ENCODE measurements around the gene GLDN.

Gene GLDN

GRCh38 chr15:51359981-51360380 is 18.5 kb downstream of the GLDN start:
- H3K36me3 ChIP-seq: no peaks in the 10 kb centered on the region
- no peak for TF ChIP-seq CTCF (IDR thresholded peaks at IDR 0.05; ENCODE audit: low read depth, low read length)
- DNase-seq: no peak

GRCh38 chr15:51363383-51363782 is 21.9 kb downstream of the GLDN start:
- Histone ChIP-seq H3K36me3 (no peaks in the 10 kb centered on the region), H3K4me3 (ENCODE audit: low read depth, low read length) (no peak overlapping the region), H3K27ac (no peak overlapping the region), H3K27me3 (ENCODE audit: insufficient read depth, low read depth, severe bottlenecking) (no peaks in the 10 kb centered on the region), H3K9me3 (ENCODE audit: severe bottlenecking) (no peaks in the 10 kb centered on the region)
- no peak for TF ChIP-seq CTCF (IDR thresholded peaks at IDR 0.05; ENCODE audit: low read depth, low read length)
- DNase-seq: no peak

More at GRCh38 chr15:51359981-51360380, 18.5 kb downstream of the GLDN start:
- Histone ChIP-seq H3K4me3 (ENCODE audit: low read depth, low read length) (no peak overlapping the region), H3K27ac (no peak overlapping the region), H3K9me3 (ENCODE audit: severe bottlenecking) (no peaks in the 10 kb centered on the region), H3K27me3 (ENCODE audit: insufficient read depth, low read depth, severe bottlenecking) (no peaks in the 10 kb centered on the region)

GRCh38 chr15:51365417-51365816 is 24.0 kb downstream of the GLDN start:
- DNase-seq: no peak
- Histone ChIP-seq H3K9me3 (ENCODE audit: severe bottlenecking) (no peaks in the 10 kb centered on the region), H3K4me3 (ENCODE audit: low read depth, low read length) (no peak overlapping the region), H3K27ac (no peak overlapping the region), H3K27me3 (ENCODE audit: insufficient read depth, low read depth, severe bottlenecking) (no peaks in the 10 kb centered on the region), H3K36me3 (no peaks in the 10 kb centered on the region)
- no peak for TF ChIP-seq CTCF (IDR thresholded peaks at IDR 0.05; ENCODE audit: low read depth, low read length)

GRCh38 chr15:51366071-51366470 is 24.6 kb downstream of the GLDN start:
- Histone ChIP-seq H3K27ac (no peak overlapping the region), H3K27me3 (ENCODE audit: insufficient read depth, low read depth, severe bottlenecking) (no peaks in the 10 kb centered on the region)
- no peak for TF ChIP-seq CTCF (IDR thresholded peaks at IDR 0.05; ENCODE audit: low read depth, low read length)

GRCh38 chr15:51366920-51367319 is 25.5 kb downstream of the GLDN start:
- Histone ChIP-seq H3K27me3 (ENCODE audit: insufficient read depth, low read depth, severe bottlenecking) (no peaks in the 10 kb centered on the region), H3K9me3 (ENCODE audit: severe bottlenecking) (no peaks in the 10 kb centered on the region), H3K36me3 (no peaks in the 10 kb centered on the region), H3K4me3 (ENCODE audit: low read depth, low read length) (no peak overlapping the region), H3K27ac (peak overlapping the region; percentile 55)
- TF ChIP-seq CTCF (IDR thresholded peaks at IDR 0.05; ENCODE audit: low read depth, low read length): no peak
- peak; percentile 53 for DNase-seq

More at GRCh38 chr15:51366071-51366470, 24.6 kb downstream of the GLDN start:
- H3K36me3 ChIP-seq: no peaks in the 10 kb centered on the region
- no peak for DNase-seq
- no peak overlapping the region for H3K4me3 ChIP-seq (ENCODE audit: low read depth, low read length)
- H3K9me3 ChIP-seq (ENCODE audit: severe bottlenecking): no peaks in the 10 kb centered on the region

GRCh38 chr15:51367322-51367976 is 26.0 kb downstream of the GLDN start:
- peak; percentile 49 for DNase-seq
- Histone ChIP-seq H3K4me3 (ENCODE audit: low read depth, low read length) (no peak overlapping the region), H3K36me3 (no peaks in the 10 kb centered on the region), H3K27me3 (ENCODE audit: insufficient read depth, low read depth, severe bottlenecking) (no peaks in the 10 kb centered on the region), H3K27ac (peak overlapping the region; percentile 55), H3K9me3 (ENCODE audit: severe bottlenecking) (no peaks in the 10 kb centered on the region)
- TF ChIP-seq CTCF (IDR thresholded peaks at IDR 0.05; ENCODE audit: low read depth, low read length): no peak

All from WERI-Rb-1 (cell line).